Central memory CD4-positive, alpha-beta T cell (primary cell): Measurements from ENCODE around the gene JAKMIP2.

ENCODE experiments used
- DNase-seq: peaks from one replicate; pipeline ENCODE4 v3.0.0; 2022

The JAKMIP2 gene

GRCh38 chr5:147786142-147786541 lies 3.6 kb upstream of the JAKMIP2 start:
- DNase-seq: no peak

GRCh38 chr5:147784146-147784987 lies 1.8 kb upstream of the JAKMIP2 start:
- no peak for DNase-seq

- DNase-seq: no peak
Measured at GRCh38 chr5:147780924-147781573, 1.5 kb downstream of the JAKMIP2 start.

GRCh38 chr5:147779694-147780093 lies 2.8 kb downstream of the JAKMIP2 start:
- DNase-seq: no peak

GRCh38 chr5:147776989-147777388 lies 5.5 kb downstream of the JAKMIP2 start:
- DNase-seq: no peak

- no peak for DNase-seq
Measured at GRCh38 chr5:147773587-147773986, 8.9 kb downstream of the JAKMIP2 start.

- DNase-seq: no peak
Measured at GRCh38 chr5:147773139-147773538, 9.4 kb downstream of the JAKMIP2 start.

GRCh38 chr5:147767048-147767447 lies 15.5 kb downstream of the JAKMIP2 start:
- no peak for DNase-seq

GRCh38 chr5:147763791-147764525 lies 18.6 kb downstream of the JAKMIP2 start:
- DNase-seq: no peak

GRCh38 chr5:147760086-147760875 lies 22.2 kb downstream of the JAKMIP2 start:
- no peak for DNase-seq

GRCh38 chr5:147759441-147759840 lies 23.1 kb downstream of the JAKMIP2 start:
- no peak for DNase-seq

- no peak for DNase-seq
Measured at GRCh38 chr5:147756566-147756965, 26.0 kb downstream of the JAKMIP2 start.

- DNase-seq: no peak
Measured at GRCh38 chr5:147754372-147755122, 28.0 kb downstream of the JAKMIP2 start.

GRCh38 chr5:147753765-147754164 lies 28.8 kb downstream of the JAKMIP2 start:
- no peak for DNase-seq

- no peak for DNase-seq
Measured at GRCh38 chr5:147752666-147753290, 29.8 kb downstream of the JAKMIP2 start.

GRCh38 chr5:147752033-147752432 lies 30.5 kb downstream of the JAKMIP2 start:
- no peak for DNase-seq

GRCh38 chr5:147751156-147751830 lies 31.2 kb downstream of the JAKMIP2 start:
- no peak for DNase-seq

GRCh38 chr5:147750065-147750464 lies 32.5 kb downstream of the JAKMIP2 start:
- DNase-seq: no peak

GRCh38 chr5:147748590-147748989 lies 33.9 kb downstream of the JAKMIP2 start:
- DNase-seq: no peak

- no peak for DNase-seq
Measured at GRCh38 chr5:147746986-147747385, 35.5 kb downstream of the JAKMIP2 start.
